HG03064 (cell line): ENCODE data around the gene NANOG.
"Not testable (repeated sequence)": the region's sequence is repeated elsewhere in the genome, so short reads cannot be mapped to it uniquely, and the experiment has no call there.

Experiments
- ATAC-seq: cut with Tn5 transposase; IDR thresholded peaks from one replicate; pipeline ENCODE4 v1.9.1; 2021; ENCODE audit warnings: low read depth; ENCODE audit not compliant: unreplicated experiment

Gene NANOG

DNA sequence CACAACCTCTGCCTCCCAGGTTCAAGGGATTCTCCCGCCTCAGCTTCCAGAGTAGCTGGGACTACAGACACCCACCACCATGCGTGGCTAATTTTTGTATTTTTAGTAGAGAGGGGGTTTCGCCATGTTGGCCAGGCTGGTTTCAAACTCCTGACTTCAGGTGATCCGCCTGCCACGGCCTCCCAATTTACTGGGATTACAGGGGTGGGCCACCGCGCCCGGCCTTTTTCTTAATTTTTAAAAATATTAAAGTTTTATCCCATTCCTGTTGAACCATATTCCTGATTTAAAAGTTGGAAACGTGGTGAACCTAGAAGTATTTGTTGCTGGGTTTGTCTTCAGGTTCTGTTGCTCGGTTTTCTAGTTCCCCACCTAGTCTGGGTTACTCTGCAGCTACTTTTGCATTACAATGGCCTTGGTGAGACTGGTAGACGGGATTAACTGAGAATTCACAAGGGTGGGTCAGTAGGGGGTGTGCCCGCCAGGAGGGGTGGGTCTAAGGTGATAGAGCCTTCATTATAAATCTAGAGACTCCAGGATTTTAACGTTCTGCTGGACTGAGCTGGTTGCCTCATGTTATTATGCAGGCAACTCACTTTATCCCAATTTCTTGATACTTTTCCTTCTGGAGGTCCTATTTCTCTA, at the start of gene NANOG:
NANOG (plus strand) TSS at position 519 of the 645 bp plus-strand sequence. CDS start 213 bp downstream, outside the sequence.
- not testable (repeated sequence) for ATAC-seq

DNA sequence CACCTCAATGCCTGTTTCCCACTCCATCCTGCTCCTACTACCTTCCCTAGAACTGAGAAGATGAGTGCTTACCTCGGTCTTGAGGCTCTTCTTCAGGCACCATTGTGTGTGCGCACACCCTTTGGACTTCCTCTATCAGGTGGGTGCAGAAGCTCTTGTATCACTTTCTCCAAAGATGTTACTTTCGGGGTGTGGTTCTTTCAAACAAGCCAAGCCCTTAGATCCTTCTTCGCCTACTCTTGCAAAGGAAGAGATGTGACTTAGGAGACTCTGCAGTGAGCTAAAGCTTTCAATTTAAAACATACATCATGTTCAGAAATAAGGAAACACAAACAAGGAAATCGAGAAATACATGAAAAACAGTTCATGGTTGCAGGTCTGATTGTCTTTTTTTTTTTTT, 42.0 kb upstream of the NANOG start, which contains the start of gene CLEC4C:
CLEC4C (minus strand) TSS at position 130 of the 400 bp plus-strand sequence; CDS start at position 103, 27 bp downstream.
- ATAC-seq = no peak

DNA sequence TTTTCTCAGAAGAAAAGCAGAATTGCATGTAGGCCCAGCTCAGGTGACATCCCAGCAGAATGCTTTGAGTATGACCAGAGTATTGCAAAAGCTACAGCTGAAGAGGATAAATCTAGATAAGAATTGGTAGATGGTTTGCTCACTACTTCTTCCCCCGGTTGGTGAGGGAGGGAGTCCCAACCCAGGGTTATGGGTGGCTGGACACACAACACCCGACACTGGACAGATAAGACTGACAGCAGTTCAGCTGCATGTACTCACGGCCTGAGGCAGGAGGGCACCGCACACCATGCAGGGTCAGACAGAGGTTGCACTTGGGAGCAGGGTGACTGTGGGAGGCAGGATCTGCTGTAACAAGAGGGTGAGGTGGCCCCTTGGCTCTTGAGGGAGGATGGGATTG, 40.4 kb upstream of the NANOG start:
- ATAC-seq = no peak

DNA sequence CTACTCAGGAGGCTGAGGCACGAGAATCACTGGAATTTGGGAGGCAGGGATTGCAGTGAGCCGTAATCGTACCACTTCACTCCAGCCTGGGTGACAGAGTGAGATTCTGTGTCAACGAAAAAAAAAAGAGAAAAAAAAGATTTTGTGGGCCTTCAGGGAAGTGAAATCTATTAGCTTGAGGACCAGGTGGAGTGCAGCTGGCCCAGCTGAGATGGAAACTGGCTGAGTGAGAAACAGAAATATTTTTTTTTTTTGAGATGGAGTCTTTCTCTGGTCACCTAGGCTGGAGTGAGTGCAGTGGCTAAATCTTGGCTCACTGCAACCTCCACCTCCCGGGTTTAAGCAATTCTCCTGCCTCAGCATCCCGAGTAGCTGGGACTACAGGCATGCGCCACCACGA, 39.8 kb upstream of the NANOG start:
- no peak for ATAC-seq

DNA sequence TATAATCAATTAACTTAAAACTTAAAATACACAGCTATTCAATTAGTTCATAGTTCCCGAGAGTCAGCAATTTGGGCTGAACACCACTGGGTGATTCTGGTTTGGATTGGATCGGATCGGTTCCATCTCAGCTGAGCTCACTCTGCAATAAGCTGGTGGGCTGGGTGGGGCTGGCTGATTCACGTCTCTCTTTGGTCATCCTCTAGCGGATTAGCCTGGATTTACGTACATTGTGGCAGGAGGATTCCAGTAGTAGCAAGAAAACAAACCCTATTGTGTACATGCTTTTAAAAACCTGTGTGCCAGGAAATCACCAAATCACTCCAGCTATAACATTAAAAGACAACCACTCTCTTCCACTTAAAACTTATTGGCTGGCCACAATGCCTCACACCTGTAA, 38.9 kb upstream of the NANOG start:
- no peak for ATAC-seq

DNA sequence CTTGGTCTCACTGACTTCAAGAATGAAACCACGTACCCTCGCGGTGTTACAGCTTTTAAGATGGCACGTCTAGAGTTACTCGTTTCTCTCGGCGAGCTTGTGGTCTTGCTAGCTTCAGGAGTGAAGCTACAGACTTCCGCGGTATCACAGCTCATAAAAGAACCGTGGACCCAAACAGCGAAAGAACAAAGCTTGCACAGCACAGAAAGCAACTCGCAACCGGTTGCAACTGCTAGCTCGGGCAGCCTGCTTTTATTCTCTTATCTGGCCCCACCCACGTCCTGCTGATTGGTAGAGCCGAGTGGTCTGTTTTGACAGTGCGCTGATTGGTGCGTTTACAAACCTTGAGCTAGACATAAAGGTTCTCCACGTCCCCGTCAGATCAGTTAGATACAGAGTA, 37.8 kb upstream of the NANOG start:
- ATAC-seq = no peak

DNA sequence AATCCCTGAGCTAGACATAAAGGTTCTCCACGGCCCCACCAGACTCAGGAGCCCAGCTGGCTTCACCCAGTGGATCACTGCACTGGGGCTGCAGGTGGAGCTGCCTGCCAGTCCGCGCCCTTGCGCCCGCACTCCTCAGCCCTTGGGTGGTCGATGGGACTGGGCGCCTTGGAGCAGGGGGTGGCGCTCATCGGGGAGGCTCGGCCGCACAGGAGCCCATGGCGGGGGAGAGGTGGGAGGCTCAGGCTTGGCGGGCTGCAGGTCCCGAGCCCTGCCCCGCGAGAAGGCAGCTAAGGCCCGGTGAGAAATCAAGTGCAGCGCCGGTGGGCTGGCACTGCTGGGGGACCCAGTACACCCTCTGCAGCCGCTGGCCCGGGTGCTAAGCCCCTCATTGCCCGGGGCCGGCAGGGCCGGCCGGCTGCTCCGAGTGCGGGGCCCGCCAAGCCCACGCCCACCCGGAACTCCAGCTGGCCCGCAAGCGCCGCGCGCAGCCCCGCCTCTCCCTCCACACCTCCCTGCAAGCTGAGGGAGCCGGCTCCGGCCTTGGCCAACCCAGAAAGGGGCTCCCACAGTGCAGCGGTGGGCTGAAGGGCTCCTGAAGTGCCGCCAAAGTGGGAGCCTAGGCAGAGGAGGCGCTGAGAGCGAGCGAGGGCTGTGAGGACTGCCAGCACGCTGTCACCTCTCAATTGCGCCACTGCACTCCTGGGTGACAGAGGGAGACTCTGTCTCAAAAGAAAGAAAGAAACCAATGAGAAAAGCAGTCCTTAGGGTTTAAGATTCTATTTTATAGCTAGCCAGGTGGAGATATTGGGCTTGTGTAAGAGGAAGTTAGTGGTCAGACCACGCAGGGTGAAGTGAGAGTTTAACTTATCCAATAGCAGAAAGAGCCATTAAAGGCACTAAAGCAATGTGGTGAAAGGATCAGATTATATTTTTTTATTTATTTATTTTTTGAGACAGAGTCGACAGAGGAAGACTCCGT, 37.0 kb upstream of the NANOG start:
- not testable (repeated sequence) for ATAC-seq

DNA sequence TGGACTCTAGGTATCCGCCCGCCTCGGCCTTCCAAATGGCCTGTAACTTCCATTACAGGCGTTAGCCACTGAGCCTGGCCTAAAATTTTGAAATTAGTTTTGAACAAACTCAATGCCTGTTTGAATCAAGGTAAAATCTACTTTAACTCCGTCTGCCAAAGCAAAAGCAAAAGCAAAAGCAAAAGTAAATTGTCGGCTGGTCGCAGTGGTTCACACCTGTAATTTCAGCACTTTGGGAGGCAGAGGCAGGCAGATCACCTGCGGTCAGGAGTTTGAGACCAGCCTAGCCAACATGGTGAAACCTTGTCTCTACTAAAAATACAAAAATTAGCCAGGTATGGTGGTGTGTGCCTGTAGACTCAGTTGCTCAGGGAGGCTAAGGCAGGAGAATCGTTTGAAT, 33.5 kb upstream of the NANOG start:
- not testable (repeated sequence) for ATAC-seq

DNA sequence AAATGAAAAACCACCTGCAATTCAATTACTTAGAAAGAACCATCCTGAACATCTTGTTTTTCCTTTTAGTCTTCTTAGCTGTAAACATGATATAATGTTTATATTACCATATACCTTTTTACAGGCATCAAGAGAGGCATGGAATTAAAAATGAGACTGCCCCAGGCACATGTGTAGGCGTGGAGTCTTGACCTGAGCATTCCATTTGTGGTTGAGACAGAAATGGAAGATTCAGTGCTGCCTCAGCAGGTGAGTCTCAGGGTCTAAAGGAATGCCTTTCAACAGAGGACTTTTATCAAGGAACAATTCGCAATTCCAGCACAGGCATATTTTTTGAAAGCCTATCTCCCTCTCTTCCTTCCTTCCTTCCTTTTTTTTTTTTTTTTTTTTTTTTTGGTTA, 32.2 kb upstream of the NANOG start:
- ATAC-seq = no peak

DNA sequence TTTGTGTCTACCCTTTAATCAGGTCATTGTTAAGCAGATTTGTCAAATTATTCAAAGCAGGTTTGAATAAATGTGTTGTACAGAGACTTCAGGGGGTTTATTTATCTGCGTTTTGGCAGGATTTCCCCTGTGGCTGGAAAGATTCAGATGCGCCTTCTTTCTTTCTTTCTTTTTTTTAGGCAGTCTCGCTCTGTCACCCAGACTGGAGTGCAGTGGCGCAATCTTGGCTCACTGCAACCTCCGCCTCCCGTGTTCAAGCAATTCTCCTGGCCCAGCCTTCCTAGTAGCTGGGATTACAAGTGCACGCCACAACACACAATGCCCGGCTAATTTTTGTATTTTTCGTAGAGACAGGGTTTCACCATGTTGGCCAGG, 30.4 kb upstream of the NANOG start:
- no peak for ATAC-seq

DNA sequence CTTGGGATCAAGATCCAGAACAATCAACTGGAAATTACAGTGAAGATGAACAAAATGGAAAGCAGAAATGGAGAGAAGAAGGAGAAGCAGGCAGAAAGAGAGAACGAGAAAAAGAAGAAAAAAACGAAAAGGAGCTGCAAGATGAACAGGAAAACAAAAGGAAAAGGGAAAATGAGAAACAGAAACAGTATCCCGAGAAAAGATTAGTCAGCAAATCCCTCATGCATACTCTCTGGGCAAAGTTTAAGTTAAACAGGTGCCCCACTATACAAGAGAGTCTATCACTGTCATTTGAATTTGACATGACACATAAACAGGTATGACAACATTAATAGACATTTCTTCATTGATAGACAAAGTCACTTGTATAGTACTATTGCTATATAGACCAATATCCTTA, 19.2 kb upstream of the NANOG start:
- ATAC-seq = no peak

DNA sequence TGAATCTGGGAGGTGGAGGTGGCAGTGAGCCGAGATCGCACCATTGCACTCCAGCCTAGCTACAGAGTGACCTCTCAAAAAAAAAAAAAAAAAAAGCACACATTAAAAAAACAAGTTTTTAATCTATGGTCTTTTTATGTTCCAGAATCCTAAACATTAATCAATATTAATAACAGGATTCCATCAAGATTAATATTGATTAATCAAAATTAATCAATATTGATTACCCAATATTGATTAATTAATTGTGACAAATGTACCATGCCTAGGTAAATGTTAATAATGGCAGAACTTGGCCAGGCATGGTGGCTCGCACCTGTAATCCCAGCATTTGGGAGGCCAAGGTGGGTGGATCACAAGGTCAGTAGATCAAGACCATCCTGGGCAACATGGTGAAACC, 7.9 kb upstream of the NANOG start:
- no peak for ATAC-seq

DNA sequence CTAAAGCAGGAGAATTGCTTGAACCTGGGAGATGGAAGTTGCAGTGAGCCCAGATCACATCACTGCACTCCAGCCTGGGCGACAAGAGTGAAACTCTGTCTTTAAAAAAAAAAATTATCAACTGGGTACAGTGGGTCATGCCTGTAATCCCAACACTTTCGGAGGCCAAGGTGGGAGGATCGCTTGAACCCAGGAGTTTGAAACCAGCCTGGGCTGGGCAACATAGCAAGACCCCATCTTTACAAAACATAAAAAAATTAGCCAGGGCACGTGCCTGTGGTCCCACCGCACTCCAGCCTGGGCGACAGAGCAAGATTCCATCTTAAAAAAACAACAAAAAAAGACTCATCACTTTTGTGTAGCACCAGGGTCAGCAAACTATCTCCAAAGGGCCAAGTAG, 7.1 kb upstream of the NANOG start:
- ATAC-seq = no peak

DNA sequence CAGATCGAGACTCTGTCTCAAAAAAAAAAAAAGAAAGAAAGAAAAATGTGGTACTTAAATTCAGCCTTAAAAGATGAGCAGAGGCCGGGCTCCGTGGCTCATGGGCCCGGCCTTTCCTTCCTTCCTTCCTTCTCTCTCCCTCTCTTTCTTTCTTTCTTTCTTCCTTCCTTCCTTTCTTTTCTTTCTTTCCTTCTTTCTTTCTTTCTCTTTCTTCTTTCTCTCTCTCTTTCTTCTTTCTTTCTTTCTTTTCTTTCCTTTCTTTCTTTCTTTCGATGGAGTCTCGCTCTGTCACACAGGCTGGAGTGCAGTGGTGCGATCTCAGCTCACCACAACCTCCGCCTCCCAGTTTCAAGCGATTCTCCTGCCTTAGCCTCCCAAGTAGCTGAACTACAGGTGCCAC, 5.8 kb upstream of the NANOG start:
- not testable (repeated sequence) for ATAC-seq

DNA sequence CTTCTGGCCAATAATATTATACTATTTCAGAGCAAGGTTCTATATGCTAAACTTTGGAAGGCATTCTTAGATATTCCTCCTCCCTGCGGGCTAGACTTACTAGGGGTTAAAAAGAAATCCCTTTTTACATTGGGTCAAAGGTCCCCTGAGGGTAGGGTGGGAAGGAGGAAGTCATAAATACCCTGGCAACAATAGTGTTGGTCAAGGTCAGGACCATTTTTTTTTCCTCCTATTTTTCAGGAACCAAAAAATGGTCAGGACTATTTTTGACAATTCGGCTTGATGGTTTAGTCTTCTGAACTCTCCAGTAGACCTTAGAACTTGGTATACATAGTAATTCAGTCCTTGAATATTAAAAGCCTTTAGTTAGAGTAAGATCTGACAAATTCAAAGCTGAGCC, 4.5 kb upstream of the NANOG start:
- no peak for ATAC-seq

DNA sequence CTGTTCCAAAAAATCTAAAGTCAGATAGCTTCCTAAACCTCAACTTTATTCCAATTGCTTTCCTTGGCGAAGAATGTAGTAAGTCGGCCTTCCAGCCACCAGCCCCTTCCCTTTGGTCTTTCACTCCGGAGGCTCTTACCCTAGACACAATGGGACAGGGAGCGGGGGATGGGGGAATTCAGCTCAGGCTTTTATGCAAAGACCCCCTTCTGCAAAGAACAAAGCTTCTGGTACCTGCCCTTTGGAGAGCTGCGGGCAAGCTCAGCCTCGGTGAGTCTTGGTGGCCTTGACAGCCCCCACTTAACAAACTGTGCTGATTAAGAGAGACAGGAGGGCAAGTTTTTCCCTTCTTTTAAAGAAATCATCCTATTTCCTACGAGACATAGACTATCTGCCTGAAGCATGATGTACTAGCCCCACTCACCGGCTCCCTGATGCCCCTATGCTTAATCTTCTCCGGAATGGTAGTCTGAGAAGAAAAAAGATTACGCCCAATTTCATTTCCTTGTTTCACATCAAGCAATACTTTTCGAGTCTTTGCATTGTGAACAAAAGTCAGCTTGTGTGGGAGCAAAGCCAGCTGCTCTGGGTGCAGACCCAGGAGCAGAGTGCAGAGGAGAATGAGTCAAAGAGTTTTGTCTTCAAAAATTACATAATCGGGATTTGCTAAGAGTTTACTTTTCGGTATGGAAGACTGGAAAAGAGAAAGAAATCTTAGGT, 1.5 kb upstream of the NANOG start:
- no peak for ATAC-seq

DNA sequence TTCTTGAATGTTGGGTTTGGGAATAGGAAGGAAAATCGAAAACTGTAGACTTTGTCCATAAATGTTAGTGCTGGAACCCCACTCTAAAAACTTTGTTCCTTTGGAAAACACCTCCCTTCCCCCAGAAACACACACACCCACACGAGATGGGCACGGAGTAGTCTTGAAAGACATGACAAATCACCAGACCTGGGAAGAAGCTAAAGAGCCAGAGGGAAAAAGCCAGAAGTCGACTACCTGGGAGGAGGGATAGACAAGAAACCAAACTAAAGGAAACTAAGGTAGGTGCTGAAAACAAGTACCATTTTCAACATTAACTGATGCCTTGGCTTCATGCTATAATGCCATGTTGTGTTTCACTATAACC, 925 bp upstream of the NANOG start:
- no peak for ATAC-seq

DNA sequence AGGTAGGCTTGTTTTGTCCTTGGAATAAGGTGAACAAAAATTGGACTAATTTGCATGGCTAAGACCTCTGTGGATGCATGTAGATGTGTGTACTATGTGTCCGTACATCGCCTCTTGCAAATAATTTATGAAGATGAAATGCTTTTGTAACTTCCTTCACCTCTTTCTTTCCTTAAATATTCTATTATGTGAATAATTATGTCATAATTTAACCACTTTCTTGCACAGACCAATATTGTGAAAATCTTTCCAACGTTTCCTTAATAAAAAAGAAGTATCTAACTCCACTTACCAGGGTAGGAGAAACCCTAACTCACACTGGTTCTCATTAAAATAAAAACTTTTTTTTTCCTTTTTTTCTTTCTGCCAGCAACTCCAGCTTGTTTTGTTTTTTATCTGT, 4.0 kb downstream of the NANOG start:
- ATAC-seq = no peak

DNA sequence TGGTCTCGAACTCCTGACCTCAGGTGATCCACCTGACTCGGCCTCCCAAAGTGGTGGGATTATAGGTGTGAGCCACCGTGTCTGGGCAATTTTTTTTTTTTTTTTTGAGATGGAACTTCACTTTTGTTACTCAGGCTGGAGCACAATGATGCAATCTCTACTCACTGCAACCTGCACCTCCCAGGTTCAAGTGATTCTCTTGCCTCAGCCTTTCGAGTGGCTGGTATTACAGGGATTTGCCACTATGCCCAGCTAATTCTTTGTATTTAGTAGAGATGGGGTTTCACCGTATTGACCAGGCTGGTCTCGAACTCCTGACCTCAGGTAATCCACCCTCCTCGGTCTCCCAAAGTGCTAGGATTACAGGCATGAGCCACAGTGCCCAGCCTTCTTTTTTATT, 8.1 kb downstream of the NANOG start:
- not testable (repeated sequence) for ATAC-seq

DNA sequence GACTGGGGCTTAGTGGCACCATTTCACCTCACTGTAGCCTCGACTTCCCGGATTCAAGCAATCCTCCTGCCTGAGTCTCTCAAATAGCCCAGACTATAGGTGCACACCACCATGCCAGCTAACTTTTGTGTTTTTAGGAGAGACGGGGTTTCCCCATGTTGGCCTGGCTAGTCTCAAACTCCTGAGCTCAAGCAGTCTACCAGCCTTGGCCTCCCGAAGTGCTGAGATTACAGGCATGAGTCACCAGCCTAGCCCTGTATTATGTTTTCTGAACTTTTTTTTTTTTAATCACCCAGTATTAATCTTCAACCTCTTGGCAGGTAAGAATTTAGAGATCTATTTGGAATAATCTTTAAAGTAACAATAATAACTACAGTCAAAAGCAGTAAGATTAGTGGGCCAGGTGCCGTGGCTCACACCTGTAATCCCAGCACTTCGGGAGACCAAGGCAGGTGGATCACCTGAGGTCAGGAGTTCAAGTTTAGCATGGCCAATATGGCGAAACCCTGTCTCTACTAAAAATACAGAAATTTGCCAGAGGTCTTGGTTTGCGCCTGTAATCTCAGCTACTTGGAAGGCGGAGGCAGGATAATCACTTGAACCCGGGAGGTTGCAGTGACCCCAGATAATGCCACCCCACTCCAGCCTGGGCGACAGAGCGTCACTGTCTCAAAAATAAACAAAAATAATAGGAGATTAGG, 8.6 kb downstream of the NANOG start:
- no peak for ATAC-seq
